GM12892 (cell line): ENCODE results near the gene ANKRA2.

Source experiments
- POLR2A ChIP-seq: IDR thresholded peaks from 2 replicates; pipeline ENCODE4 v1.6.1; 2011; ENCODE audit warnings: low read depth, low read length, control low read depth
- POLR2AphosphoS5 ChIP-seq: IDR thresholded peaks from 2 replicates; pipeline ENCODE4 v1.6.1; 2011; ENCODE audit warnings: low read depth, low read length, control low read depth
- TAF1 ChIP-seq: IDR thresholded peaks from 2 replicates; pipeline ENCODE4 v1.6.1; 2011; ENCODE audit warnings: low read depth, mild to moderate bottlenecking, control low read depth, low read length, borderline replicate concordance

DNA sequence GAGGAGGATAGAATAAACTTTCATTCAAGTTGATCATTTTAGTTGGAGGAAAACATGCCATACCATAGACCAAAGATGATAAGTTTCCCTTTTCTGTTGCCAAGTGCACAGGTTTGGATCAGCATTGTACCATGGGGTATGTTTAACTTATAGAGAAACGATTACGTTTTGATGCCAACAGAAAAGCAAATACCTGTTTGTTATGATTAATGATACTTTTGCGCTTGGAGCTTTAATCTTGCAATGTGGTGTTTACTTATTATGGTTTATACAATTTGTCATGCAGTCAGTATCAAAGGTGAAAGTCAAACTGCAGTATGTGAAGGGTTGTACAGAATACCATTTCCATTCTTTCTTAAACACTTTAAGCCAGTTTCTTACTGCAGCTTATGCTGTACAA is 47.4 kb upstream of the ANKRA2 start:
- TF ChIP-seq POLR2AphosphoS5: no peak
- no peak for TF ChIP-seq POLR2A
- TF ChIP-seq TAF1: no peak
